Measurements from ENCODE around the gene C11orf97.

The C11orf97 gene

DNA sequence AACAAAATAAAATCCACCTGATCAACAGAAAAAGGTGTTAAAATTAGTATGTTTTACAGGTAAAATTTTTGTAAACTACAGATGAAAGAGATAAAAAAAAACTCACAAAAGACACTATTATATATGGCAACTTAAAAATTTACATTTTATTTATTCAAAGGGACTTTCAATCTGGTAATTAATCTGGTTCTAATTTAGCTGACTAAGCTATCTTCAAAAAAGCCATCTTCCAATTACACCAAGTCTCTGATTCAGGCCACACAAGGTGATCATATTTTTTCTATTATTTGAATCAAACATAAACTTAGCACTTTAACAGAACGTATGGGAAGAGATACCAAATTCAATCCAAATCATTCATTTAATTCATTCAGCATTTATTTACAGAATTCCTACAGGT is 26.2 kb upstream of the C11orf97 start:
- no peaks in the 10 kb centered on the region for H3K27me3 Mint-ChIP-seq (ENCODE audit: low read depth)
- peaks cover 72% of the 10 kb centered on the region for H3K36me3 Mint-ChIP-seq (ENCODE audit: low read depth)
- H3K27ac Mint-ChIP-seq = no peak overlapping the region
- no peaks in the 10 kb centered on the region for H3K9me3 Mint-ChIP-seq
- no peak overlapping the region for H3K4me3 Mint-ChIP-seq
- TF ChIP-seq CTCF (IDR thresholded peaks at IDR 0.05; ENCODE audit: unreplicated experiment in 3 of 3) = no peak
- H3K4me1 Mint-ChIP-seq = no peaks in the 10 kb centered on the region

- Mint-ChIP-seq H3K9me3 (no peaks in the 10 kb centered on the region), H3K36me3 (ENCODE audit: low read depth) (peaks cover 32% of the 10 kb centered on the region), H3K27ac (peak within 1 kb of the TSS; percentile 87 to 95 (median 94)), H3K27me3 (ENCODE audit: low read depth) (no peaks in the 10 kb centered on the region), H3K4me3 (peak within 1 kb of the TSS; percentile 87 to 97 (median 92)), H3K4me1 (peaks cover 22% of the 10 kb centered on the region)
- no peak for TF ChIP-seq CTCF (IDR thresholded peaks at IDR 0.05; ENCODE audit: unreplicated experiment in 3 of 3)
Observed at GRCh38 chr11:94493281-94494125, 18.8 kb upstream of the C11orf97 start, which contains the start of the genes ANKRD49 and MRE11. TSS of gene ANKRD49 (plus strand) at chr11:94493984. CDS start at chr11:94496694, 2,710 bp downstream. TSS of gene MRE11 (minus strand) at chr11:94493844. CDS start at chr11:94492801, 1,043 bp downstream.

DNA sequence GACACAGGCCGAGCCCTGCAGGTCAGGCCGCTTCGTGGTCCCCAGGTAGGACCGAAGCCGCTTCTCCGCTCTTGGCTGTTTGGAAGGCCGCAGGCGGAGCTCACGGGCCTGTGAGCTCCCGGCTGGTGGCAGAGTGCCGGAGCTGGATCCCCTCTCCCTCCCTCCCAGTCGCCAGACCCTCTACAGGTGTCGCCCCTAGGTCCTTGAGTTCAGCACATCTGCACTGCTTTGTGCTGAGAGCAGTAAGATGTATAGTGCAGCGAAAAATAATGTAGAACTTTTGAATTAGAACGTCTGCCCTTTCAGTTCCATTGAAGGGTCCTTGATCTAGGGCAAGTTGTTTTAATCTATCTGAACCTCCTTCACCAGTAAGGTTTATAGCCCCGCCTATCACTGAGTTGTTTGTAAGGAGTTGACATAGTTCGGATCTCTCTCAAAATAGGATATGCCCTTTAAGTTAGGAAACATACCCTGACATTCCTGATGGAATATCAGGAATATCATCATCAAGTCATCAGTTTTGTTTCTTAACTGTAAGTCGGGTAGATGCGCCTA is 18.1 kb upstream of the C11orf97 start:
- H3K4me1 Mint-ChIP-seq = peaks cover 22% of the 10 kb centered on the region

GRCh38 chr11:94500181-94500580 is 12.1 kb upstream of the C11orf97 start:
- Mint-ChIP-seq H3K9me3 (no peaks in the 10 kb centered on the region), H3K27me3 (ENCODE audit: low read depth) (no peaks in the 10 kb centered on the region), H3K4me1 (no peaks in the 10 kb centered on the region), H3K4me3 (no peak overlapping the region), H3K27ac (no peak overlapping the region), H3K36me3 (ENCODE audit: low read depth) (peaks cover 15% of the 10 kb centered on the region)
- no peak for TF ChIP-seq CTCF (IDR thresholded peaks at IDR 0.05; ENCODE audit: unreplicated experiment in 3 of 3)

More for the DNA sequence above, 18.1 kb upstream of the C11orf97 start:
- TF ChIP-seq CTCF (IDR thresholded peaks at IDR 0.05; ENCODE audit: unreplicated experiment in 3 of 3) = no peak
- Mint-ChIP-seq H3K4me3 (peak overlapping the region; percentile 87 to 97 (median 92)), H3K36me3 (ENCODE audit: low read depth) (peaks cover 27% of the 10 kb centered on the region), H3K9me3 (no peaks in the 10 kb centered on the region), H3K27ac (peak overlapping the region; percentile 87 to 95 (median 94)), H3K27me3 (ENCODE audit: low read depth) (no peaks in the 10 kb centered on the region)

- peaks cover 14% of the 10 kb centered on the region for H3K36me3 Mint-ChIP-seq (ENCODE audit: low read depth)
- H3K9me3 Mint-ChIP-seq = no peaks in the 10 kb centered on the region
- H3K27ac Mint-ChIP-seq = no peak overlapping the region
- peaks cover 3% of the 10 kb centered on the region for H3K27me3 Mint-ChIP-seq (ENCODE audit: low read depth)
- no peaks in the 10 kb centered on the region for H3K4me1 Mint-ChIP-seq
- no peak overlapping the region for H3K4me3 Mint-ChIP-seq
- no peak for TF ChIP-seq CTCF (IDR thresholded peaks at IDR 0.05; ENCODE audit: unreplicated experiment in 3 of 3)
Observed at GRCh38 chr11:94501522-94501921, 10.7 kb upstream of the C11orf97 start.

Data from nephron (organoid).